ENCODE measurements around the gene EXD3.

- TF ChIP-seq, protein P1, sequence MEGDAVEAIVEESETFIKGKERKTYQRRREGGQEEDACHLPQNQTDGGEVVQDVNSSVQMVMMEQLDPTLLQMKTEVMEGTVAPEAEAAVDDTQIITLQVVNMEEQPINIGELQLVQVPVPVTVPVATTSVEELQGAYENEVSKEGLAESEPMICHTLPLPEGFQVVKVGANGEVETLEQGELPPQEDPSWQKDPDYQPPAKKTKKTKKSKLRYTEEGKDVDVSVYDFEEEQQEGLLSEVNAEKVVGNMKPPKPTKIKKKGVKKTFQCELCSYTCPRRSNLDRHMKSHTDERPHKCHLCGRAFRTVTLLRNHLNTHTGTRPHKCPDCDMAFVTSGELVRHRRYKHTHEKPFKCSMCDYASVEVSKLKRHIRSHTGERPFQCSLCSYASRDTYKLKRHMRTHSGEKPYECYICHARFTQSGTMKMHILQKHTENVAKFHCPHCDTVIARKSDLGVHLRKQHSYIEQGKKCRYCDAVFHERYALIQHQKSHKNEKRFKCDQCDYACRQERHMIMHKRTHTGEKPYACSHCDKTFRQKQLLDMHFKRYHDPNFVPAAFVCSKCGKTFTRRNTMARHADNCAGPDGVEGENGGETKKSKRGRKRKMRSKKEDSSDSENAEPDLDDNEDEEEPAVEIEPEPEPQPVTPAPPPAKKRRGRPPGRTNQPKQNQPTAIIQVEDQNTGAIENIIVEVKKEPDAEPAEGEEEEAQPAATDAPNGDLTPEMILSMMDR (IDR thresholded peaks at IDR 0.05): no peak
- no peak for TF ChIP-seq POLR2A (IDR thresholded peaks at IDR 0.05)
Observed at GRCh38 chr9:137347928-137348327, 75.0 kb downstream of the EXD3 start.
